GM23338 (cell line): ENCODE results near the gene IGLL5. TPM values are rescaled to one million over a fixed set of nuclear protein-coding genes. Genes with fewer than 3 reads are reported as not detected.
A peak's percentile ranks its signal among the peaks of the same experiment; 100 is the strongest.

Experiments
- ATAC-seq: fragments of 200-7000 bp; cut with Tn5 transposase; 3 replicates; pipeline ENCODE4 v1.9.1; 2020
- DNase-seq: peaks from one replicate; pipeline ENCODE4 v3.0.0-alpha.2; 2015; ENCODE audit warnings: low spot score
- H2AFZ ChIP-seq: fragments of 200-600 bp; sonication (generic); 2 replicates; pipeline ENCODE4 v1.8.0; 2016; ENCODE audit warnings: antibody characterized with exemption, mild to moderate bottlenecking, moderate library complexity
- H3F3A ChIP-seq: fragments of 200-600 bp; sonication (generic); replicated peaks from 2 replicates; pipeline ENCODE4 v1.8.0; 2017; ENCODE audit warnings: antibody characterized with exemption, mixed run types, low read depth
- H3K27ac ChIP-seq: fragments of 200-600 bp; sonication (generic); 2 replicates; pipeline ENCODE4 v1.6.1; 2016; ENCODE audit warnings: low read depth
- H3K27me3 ChIP-seq: fragments of 200-600 bp; sonication (generic); 2 replicates; pipeline ENCODE4 v1.8.0; 2016; ENCODE audit warnings: mild to moderate bottlenecking, mixed run types, moderate library complexity; ENCODE audit not compliant: insufficient read depth
- H3K36me3 ChIP-seq: fragments of 200-600 bp; sonication (generic); 2 replicates; pipeline ENCODE4 v1.8.0; 2016; ENCODE audit warnings: mild to moderate bottlenecking; ENCODE audit not compliant: insufficient read depth
- H3K4me1 ChIP-seq: fragments of 200-600 bp; sonication (generic); 2 replicates; pipeline ENCODE4 v1.8.0; 2016; ENCODE audit warnings: mild to moderate bottlenecking, moderate library complexity; ENCODE audit not compliant: insufficient read depth
- H3K4me2 ChIP-seq: fragments of 200-600 bp; sonication (generic); 2 replicates; pipeline ENCODE4 v1.7.1; 2017; ENCODE audit warnings: mixed run types
- H3K4me3 ChIP-seq: fragments of 200-600 bp; sonication (generic); 2 replicates; pipeline ENCODE4 v1.6.1; 2016; ENCODE audit warnings: mixed run types
- H3K79me2 ChIP-seq: fragments of 200-600 bp; sonication (generic); replicated peaks from 2 replicates; pipeline ENCODE4 v1.8.0; 2017; ENCODE audit warnings: mild to moderate bottlenecking; ENCODE audit not compliant: insufficient read depth
- H3K9me2 ChIP-seq: fragments of 200-600 bp; sonication (generic); 2 replicates; pipeline ENCODE4 v1.8.0; 2017; ENCODE audit not compliant: insufficient read depth
- H4K20me1 ChIP-seq: fragments of 200-600 bp; sonication (generic); replicated peaks from 2 replicates; pipeline ENCODE4 v1.8.0; 2017; ENCODE audit warnings: mild to moderate bottlenecking; ENCODE audit not compliant: insufficient read depth
- H3K27ac Mint-ChIP-seq: 2 replicates; pipeline ENCODE4 v1.8.0; 2020; ENCODE audit warnings: inconsistent platforms, mild to moderate bottlenecking, moderate library complexity, mixed read lengths
- H3K27me3 Mint-ChIP-seq: 3 replicates; pipeline ENCODE4 v1.8.0; 2022; ENCODE audit warnings: low read depth, mild to moderate bottlenecking, moderate library complexity, mixed read lengths, inconsistent platforms; ENCODE audit not compliant: insufficient read depth, poor library complexity
- H3K36me3 Mint-ChIP-seq: 3 replicates; pipeline ENCODE4 v1.8.0; 2021; ENCODE audit warnings: low read depth, mild to moderate bottlenecking, inconsistent platforms, moderate library complexity, mixed read lengths
- H3K4me1 Mint-ChIP-seq: 3 replicates; pipeline ENCODE4 v1.8.0; 2020; ENCODE audit warnings: mild to moderate bottlenecking, inconsistent platforms, mixed read lengths
- H3K4me3 Mint-ChIP-seq: 3 replicates; pipeline ENCODE4 v1.8.0; 2021; ENCODE audit warnings: moderate library complexity, mild to moderate bottlenecking, inconsistent platforms, mixed read lengths
- H3K9me3 Mint-ChIP-seq: 3 replicates; pipeline ENCODE4 v1.8.0; 2020; ENCODE audit warnings: moderate library complexity, mild to moderate bottlenecking, inconsistent platforms, mixed read lengths
- CREB1 ChIP-seq: fragments of 250-450 bp; sonication (Bioruptor Pico); IDR thresholded peaks from 2 replicates; pipeline ENCODE4 v1.5.0; 2020; ENCODE audit warnings: low read depth, mild to moderate bottlenecking, moderate library complexity
- CTCF ChIP-seq, 2 experiments: fragments of 200-600 bp in 1 of 2; sonication (generic) in 1 of 2; conservative IDR thresholded peaks; 2 replicates each; pipeline versions ENCODE4 v1.5.1 to v1.6.1; 2016 to 2017; ENCODE audit warnings: antibody characterized with exemption in 2 of 2, low read depth in 2 of 2, mild to moderate bottlenecking in 2 of 2, moderate library complexity in 1 of 2
- EZH2 ChIP-seq: fragments of 200-600 bp; sonication (generic); IDR thresholded peaks from one replicate; pipeline ENCODE4 v1.8.0; 2017; ENCODE audit warnings: antibody characterized with exemption, mild to moderate bottlenecking, low read depth; ENCODE audit not compliant: unreplicated experiment
- EZH2phosphoT487 ChIP-seq: fragments of 200-600 bp; sonication (generic); IDR thresholded peaks from one replicate; pipeline ENCODE4 v1.8.1; 2018; ENCODE audit warnings: antibody characterized with exemption; ENCODE audit not compliant: unreplicated experiment
- JUNB ChIP-seq: IDR thresholded peaks from one replicate; pipeline ENCODE4 v1.6.1; 2016; ENCODE audit warnings: antibody characterized with exemption; ENCODE audit not compliant: unreplicated experiment
- NANOG ChIP-seq: IDR thresholded peaks from 2 replicates; pipeline ENCODE4 v1.6.1; 2016; ENCODE audit warnings: antibody characterized with exemption, borderline replicate concordance
- ZNF114 ChIP-seq: fragments of 250-450 bp; sonication (Bioruptor Pico); IDR thresholded peaks from 2 replicates; pipeline ENCODE4 v1.5.0; 2020; ENCODE audit warnings: mild to moderate bottlenecking, moderate library complexity
- polyA plus RNA-seq: library from polyadenylated mRNA; unstranded; fragments of >200 nt; fragmentation: Nextera tagmentation; extraction: Ambion mirVana; gene quantifications from 2 replicates; pipeline ENCODE4 v1.2.1, GENCODE V29; 2016
- total RNA-seq: library from RNA; depleted of rRNA; stranded (reverse); fragments of >200 nt; shearing (Covaris generic); gene quantifications from 2 replicates; pipeline ENCODE4 v1.2.3, GENCODE V29; 2014
- TF ChIP-seq, protein P1 (sequence below): IDR thresholded peaks from one replicate; pipeline ENCODE4 v1.6.1; 2018; ENCODE audit warnings: antibody characterized with exemption; ENCODE audit not compliant: unreplicated experiment
- TF ChIP-seq, protein P2 (sequence below): IDR thresholded peaks from 2 replicates; pipeline ENCODE4 v1.6.1; 2016; ENCODE audit warnings: antibody characterized with exemption

IGLL5 gene
- total and polyA plus RNA-seq, 2 experiments from 2014 or later, result not detected

DNA sequence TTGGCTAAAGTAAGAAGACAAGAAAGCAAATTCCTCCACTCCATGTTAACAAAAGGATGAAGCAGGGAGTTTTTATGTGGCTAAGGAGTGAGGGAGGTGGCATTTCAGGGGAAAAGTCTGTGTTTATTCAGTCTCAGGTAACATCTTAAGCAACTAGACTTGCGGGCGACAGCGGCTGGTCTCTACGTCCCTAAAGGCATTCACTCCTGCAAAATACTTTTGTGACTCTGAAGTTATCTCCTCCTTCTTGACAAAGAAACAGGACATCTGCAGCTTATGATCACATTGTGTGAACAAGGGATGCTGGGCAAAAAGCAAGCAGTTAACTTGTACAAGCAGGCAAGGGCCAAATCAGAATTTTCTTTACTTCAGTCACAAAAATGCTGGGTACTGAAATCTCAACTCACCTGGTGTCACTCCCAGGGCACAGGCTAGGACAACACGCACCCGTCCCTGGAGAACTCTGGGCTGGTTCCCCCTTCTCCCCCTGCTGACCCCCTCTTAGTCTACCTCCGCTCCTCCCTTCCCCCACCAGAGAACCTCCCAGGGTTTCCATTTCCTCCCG is 38.3 kb downstream of the IGLL5 start (continued):
- TF ChIP-seq, protein P1, sequence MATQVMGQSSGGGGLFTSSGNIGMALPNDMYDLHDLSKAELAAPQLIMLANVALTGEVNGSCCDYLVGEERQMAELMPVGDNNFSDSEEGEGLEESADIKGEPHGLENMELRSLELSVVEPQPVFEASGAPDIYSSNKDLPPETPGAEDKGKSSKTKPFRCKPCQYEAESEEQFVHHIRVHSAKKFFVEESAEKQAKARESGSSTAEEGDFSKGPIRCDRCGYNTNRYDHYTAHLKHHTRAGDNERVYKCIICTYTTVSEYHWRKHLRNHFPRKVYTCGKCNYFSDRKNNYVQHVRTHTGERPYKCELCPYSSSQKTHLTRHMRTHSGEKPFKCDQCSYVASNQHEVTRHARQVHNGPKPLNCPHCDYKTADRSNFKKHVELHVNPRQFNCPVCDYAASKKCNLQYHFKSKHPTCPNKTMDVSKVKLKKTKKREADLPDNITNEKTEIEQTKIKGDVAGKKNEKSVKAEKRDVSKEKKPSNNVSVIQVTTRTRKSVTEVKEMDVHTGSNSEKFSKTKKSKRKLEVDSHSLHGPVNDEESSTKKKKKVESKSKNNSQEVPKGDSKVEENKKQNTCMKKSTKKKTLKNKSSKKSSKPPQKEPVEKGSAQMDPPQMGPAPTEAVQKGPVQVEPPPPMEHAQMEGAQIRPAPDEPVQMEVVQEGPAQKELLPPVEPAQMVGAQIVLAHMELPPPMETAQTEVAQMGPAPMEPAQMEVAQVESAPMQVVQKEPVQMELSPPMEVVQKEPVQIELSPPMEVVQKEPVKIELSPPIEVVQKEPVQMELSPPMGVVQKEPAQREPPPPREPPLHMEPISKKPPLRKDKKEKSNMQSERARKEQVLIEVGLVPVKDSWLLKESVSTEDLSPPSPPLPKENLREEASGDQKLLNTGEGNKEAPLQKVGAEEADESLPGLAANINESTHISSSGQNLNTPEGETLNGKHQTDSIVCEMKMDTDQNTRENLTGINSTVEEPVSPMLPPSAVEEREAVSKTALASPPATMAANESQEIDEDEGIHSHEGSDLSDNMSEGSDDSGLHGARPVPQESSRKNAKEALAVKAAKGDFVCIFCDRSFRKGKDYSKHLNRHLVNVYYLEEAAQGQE, result no peak
- TF ChIP-seq CREB1 (CRISPR knock-in tag) (no peak), EZH2phosphoT487 (no peak), CTCF (conservative IDR thresholded peaks at IDR 0.05; ENCODE audit: low read depth in 2 of 2) (no peak), EZH2 (no peak), NANOG (no peak)
- TF ChIP-seq, protein P2, sequence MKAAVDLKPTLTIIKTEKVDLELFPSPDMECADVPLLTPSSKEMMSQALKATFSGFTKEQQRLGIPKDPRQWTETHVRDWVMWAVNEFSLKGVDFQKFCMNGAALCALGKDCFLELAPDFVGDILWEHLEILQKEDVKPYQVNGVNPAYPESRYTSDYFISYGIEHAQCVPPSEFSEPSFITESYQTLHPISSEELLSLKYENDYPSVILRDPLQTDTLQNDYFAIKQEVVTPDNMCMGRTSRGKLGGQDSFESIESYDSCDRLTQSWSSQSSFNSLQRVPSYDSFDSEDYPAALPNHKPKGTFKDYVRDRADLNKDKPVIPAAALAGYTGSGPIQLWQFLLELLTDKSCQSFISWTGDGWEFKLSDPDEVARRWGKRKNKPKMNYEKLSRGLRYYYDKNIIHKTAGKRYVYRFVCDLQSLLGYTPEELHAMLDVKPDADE, result no peak

DNA sequence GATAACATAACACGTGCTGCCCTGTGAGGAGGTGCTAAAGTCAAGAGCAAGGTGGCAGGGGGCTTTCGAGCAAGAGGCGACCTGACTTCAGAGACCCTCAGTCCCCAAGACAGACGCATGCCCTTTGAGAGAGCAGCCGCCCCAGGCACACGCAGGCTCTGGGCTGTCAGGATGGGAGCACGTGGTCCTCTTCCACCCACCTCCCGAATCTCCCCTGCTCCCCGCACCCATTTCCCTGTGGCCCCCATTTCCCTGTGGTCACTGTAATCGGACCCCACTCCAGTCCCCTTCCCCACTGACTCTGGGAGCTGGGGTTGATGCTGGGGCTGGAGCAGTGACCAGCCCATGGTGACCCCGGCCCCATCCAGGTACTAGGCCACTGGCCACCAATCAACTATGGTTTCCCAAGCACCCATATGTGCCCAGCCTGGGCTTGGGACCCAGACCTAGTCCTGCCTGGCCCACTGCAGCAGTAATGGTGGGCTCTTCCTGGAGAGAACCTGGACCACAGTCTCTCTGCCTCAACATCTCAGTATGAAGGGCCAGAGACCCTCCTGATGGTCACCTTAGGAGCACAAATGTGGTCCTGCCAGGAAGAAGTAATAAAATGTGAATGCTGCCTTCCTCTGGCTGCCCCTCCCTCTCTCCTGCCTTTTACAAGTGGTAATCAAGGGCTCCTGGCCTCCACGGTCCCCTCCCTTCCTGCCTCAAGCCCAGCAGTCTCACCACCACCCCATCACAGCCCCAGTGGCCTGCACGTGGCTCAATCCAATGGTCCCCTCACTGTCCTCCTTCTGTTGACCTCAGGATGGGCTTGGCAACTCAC is 39.0 kb downstream of the IGLL5 start:
- Histone ChIP-seq H3K27ac (no peak overlapping the region), H3K36me3 (no peaks in the 10 kb centered on the region), H3K27me3 (peaks cover 38% of the 10 kb centered on the region), H3K9me2 (no peaks in the 10 kb centered on the region), H4K20me1 (no peaks in the 10 kb centered on the region), H2AFZ (peak overlapping the region; percentile 77), H3K4me3 (no peak overlapping the region), H3K4me1 (0 out of 2 replicates have a peak, but pooled peaks cover 6% of the 10 kb centered on the region), H3F3A (no peaks in the 10 kb centered on the region), H3K4me2 (peak overlapping the region; percentile 62; the same call in 1 of the 2 replicates), H3K79me2 (no peaks in the 10 kb centered on the region)
- ATAC-seq (no peak), DNase-seq (no peak)
- H3K4me1 Mint-ChIP-seq, result peaks cover 18% of the 10 kb centered on the region
- no peaks in the 10 kb centered on the region for H3K36me3 Mint-ChIP-seq
- H3K27ac Mint-ChIP-seq, result no peak overlapping the region; the same call in 1 of the 2 replicates
- H3K27me3 Mint-ChIP-seq, result peaks cover 37% of the 10 kb centered on the region
- H3K9me3 Mint-ChIP-seq, result no peaks in the 10 kb centered on the region
- no peak overlapping the region; the same call in 2 of the 3 replicates for H3K4me3 Mint-ChIP-seq
- no peak for TF ChIP-seq ZNF114 (CRISPR knock-in tag)
- no peak for TF ChIP-seq JUNB
- TF ChIP-seq EZH2phosphoT487, result no peak
- TF ChIP-seq, protein P2, result no peak
- no peak for TF ChIP-seq CTCF (conservative IDR thresholded peaks at IDR 0.05; ENCODE audit: low read depth in 2 of 2)
